ENCODE measurements around the gene DCANP1.

The DCANP1 gene

DNA sequence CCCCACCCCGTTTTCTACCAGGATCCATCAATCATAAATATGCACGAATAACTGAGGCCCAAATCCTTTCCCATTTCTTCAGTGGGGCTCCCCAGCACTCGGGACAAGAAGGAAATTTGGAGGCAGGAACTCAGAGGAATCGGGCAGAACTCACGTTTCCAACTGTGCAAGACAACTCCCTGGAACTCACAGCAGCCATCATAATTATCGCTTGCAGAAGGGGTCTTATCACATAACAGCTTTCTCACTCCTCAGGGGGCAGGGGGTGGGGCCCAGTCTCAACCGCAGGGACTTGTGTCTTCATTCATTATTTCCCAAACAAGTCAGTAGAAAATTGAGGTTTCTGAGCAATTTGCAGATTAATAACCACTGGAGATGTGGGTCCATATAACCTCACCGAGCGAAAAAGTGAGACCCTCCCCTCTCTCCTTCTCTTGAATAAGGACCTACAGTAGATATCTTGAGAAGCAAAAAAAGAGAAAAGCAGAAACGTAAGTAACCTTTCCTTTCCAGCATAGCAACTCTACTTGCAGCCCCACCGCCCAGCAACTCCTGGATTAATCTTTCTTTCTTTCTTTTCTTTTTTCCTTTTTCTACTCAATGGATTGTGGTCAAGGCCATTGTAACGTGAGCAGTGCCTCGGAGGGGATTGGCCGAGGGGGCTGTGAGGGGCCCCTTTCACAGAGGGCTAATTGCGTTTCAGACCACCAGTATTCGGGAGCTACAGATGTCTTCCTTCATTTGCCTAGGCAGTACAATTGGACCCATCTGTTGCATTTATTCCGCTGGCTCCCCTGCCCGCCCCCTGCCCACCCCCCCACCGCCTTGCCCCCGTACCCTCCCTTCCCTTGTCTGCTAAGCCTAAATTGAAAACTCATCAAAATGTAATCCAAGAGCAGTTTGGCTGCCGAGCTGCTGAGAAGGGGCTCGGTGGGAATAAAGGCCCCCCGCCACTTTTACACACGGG is 29.8 kb upstream of the DCANP1 start:
- no peaks in the 10 kb centered on the region for H3F3A ChIP-seq (ENCODE audit: insufficient read depth, low read length)
- H3K4me2 ChIP-seq (ENCODE audit: low read length), result no peak overlapping the region
- H3K36me3 ChIP-seq (ENCODE audit: insufficient read depth, low read length), result no peaks in the 10 kb centered on the region
- no peaks in the 10 kb centered on the region for H4K20me1 ChIP-seq (ENCODE audit: insufficient read depth, low read length)
- H3K27ac ChIP-seq (ENCODE audit: low read depth, low read length, poor library complexity, severe bottlenecking), result no peak overlapping the region
- H3K9me2 ChIP-seq (ENCODE audit: low read depth, low read length), result no peaks in the 10 kb centered on the region
- no peak overlapping the region for H3K4me3 ChIP-seq (ENCODE audit: low read depth, low read length, poor library complexity, severe bottlenecking)
- no peaks in the 10 kb centered on the region for H3K9me3 ChIP-seq (ENCODE audit: low read length)
- no peaks in the 10 kb centered on the region for H3K4me1 ChIP-seq (ENCODE audit: insufficient read depth, low read length, severe bottlenecking)
- no peak for TF ChIP-seq EZH2 (IDR thresholded peaks at IDR 0.05; ENCODE audit: borderline replicate concordance, low read length)
- TF ChIP-seq, protein P1, sequence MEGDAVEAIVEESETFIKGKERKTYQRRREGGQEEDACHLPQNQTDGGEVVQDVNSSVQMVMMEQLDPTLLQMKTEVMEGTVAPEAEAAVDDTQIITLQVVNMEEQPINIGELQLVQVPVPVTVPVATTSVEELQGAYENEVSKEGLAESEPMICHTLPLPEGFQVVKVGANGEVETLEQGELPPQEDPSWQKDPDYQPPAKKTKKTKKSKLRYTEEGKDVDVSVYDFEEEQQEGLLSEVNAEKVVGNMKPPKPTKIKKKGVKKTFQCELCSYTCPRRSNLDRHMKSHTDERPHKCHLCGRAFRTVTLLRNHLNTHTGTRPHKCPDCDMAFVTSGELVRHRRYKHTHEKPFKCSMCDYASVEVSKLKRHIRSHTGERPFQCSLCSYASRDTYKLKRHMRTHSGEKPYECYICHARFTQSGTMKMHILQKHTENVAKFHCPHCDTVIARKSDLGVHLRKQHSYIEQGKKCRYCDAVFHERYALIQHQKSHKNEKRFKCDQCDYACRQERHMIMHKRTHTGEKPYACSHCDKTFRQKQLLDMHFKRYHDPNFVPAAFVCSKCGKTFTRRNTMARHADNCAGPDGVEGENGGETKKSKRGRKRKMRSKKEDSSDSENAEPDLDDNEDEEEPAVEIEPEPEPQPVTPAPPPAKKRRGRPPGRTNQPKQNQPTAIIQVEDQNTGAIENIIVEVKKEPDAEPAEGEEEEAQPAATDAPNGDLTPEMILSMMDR (IDR thresholded peaks at IDR 0.05; ENCODE audit: low read length), result no peak
- no peak overlapping the region for H2AFZ ChIP-seq (ENCODE audit: low read length)
- no peak overlapping the region for H3K9ac ChIP-seq (ENCODE audit: low read length)
- H3K79me2 ChIP-seq (ENCODE audit: insufficient read depth, low read length), result no peaks in the 10 kb centered on the region
- H3K27me3 ChIP-seq (ENCODE audit: insufficient read depth, low read length), result 0 out of 2 replicates have a peak, but pooled peaks cover 8% of the 10 kb centered on the region

DNA sequence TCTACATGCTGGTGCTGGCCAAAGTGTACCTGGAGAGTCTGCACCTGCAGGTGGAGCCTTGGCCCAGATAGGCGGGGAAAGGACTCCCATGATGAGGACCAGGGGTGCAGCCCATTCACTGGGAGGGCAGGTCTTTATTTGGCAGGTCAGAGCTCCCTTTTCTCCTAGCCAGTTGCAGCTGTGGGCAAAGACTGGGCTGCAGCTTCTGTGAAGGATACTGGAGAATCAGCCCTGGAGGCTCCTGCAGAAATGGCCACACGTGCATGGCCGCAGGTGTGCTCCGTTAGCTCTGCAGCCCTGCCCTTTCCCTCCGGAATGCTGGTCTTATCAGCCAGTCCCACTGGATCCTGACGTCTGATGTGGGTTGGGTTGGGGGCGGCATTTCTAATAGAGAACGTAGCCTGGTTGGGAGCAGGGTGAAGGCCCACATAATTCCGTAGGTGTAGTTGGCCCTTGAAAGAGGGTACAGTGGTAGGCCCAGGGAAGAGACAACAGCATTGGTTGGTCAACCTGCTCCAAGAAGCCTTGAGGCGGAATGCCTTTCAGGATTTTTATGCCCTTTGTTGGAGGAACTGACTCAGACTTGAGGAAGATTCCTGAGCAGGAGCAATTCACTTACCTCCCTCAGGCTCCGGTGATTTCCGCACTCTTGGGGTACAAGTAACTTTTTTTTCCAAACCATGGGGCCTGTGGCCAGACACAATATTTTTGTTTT is 27.0 kb upstream of the DCANP1 start:
- Histone ChIP-seq H3K9me2 (ENCODE audit: low read depth, low read length) (no peaks in the 10 kb centered on the region), H3K4me3 (ENCODE audit: low read depth, low read length, poor library complexity, severe bottlenecking) (no peak overlapping the region), H3K27ac (ENCODE audit: low read depth, low read length, poor library complexity, severe bottlenecking) (no peak overlapping the region), H3K27me3 (ENCODE audit: insufficient read depth, low read length) (0 out of 2 replicates have a peak, but pooled peaks cover 8% of the 10 kb centered on the region), H3K79me2 (ENCODE audit: insufficient read depth, low read length) (no peaks in the 10 kb centered on the region), H2AFZ (ENCODE audit: low read length) (no peak overlapping the region), H3K4me1 (ENCODE audit: insufficient read depth, low read length, severe bottlenecking) (no peaks in the 10 kb centered on the region), H4K20me1 (ENCODE audit: insufficient read depth, low read length) (no peaks in the 10 kb centered on the region), H3K36me3 (ENCODE audit: insufficient read depth, low read length) (no peaks in the 10 kb centered on the region), H3F3A (ENCODE audit: insufficient read depth, low read length) (no peaks in the 10 kb centered on the region), H3K4me2 (ENCODE audit: low read length) (no peak overlapping the region), H3K9ac (ENCODE audit: low read length) (no peak overlapping the region), H3K9me3 (ENCODE audit: low read length) (no peaks in the 10 kb centered on the region)
- TF ChIP-seq, protein P1 (IDR thresholded peaks at IDR 0.05; ENCODE audit: low read length), result no peak
- TF ChIP-seq EZH2 (IDR thresholded peaks at IDR 0.05; ENCODE audit: borderline replicate concordance, low read length), result no peak

DNA sequence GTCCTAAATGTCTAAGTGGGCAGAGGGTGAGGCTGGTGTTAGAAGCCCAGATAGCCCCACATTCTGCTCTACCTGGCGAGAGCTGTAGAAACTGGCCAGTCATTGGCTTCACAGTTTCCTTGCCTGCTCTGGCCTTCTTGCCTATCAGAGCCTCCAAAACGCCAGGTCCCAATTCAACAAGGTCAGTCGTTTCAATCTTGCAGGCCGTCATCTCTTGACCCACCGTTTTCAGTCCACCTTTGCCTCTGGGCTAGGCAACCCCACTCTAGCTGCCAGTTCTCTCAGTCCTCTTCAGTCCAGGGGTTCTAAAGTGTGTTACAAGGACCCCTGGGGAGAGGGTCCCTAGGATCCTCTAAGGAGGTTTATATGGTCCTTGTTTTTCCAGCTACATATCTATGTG is 25.0 kb upstream of the DCANP1 start:
- no peaks in the 10 kb centered on the region for H3K4me1 ChIP-seq (ENCODE audit: insufficient read depth, low read length, severe bottlenecking)
- no peak overlapping the region for H3K27ac ChIP-seq (ENCODE audit: low read depth, low read length, poor library complexity, severe bottlenecking)
- H4K20me1 ChIP-seq (ENCODE audit: insufficient read depth, low read length), result no peaks in the 10 kb centered on the region
- TF ChIP-seq EZH2 (IDR thresholded peaks at IDR 0.05; ENCODE audit: borderline replicate concordance, low read length), result no peak
- TF ChIP-seq, protein P1 (IDR thresholded peaks at IDR 0.05; ENCODE audit: low read length), result no peak
- no peak overlapping the region for H3K9ac ChIP-seq (ENCODE audit: low read length)
- no peaks in the 10 kb centered on the region for H3K9me2 ChIP-seq (ENCODE audit: low read depth, low read length)
- H3K79me2 ChIP-seq (ENCODE audit: insufficient read depth, low read length), result no peaks in the 10 kb centered on the region
- no peak overlapping the region for H3K4me3 ChIP-seq (ENCODE audit: low read depth, low read length, poor library complexity, severe bottlenecking)
- H3F3A ChIP-seq (ENCODE audit: insufficient read depth, low read length), result no peaks in the 10 kb centered on the region
- H3K4me2 ChIP-seq (ENCODE audit: low read length), result no peak overlapping the region
- peaks cover 3% of the 10 kb centered on the region; the same call in 1 of the 2 replicates for H3K27me3 ChIP-seq (ENCODE audit: insufficient read depth, low read length)
- no peaks in the 10 kb centered on the region for H3K36me3 ChIP-seq (ENCODE audit: insufficient read depth, low read length)
- no peaks in the 10 kb centered on the region for H3K9me3 ChIP-seq (ENCODE audit: low read length)
- no peak overlapping the region for H2AFZ ChIP-seq (ENCODE audit: low read length)
